K562 (cell line): ENCODE measurements around the gene CHN1. TPM values are rescaled to one million over a fixed set of nuclear protein-coding genes. Genes with fewer than 3 reads are reported as not detected.

ENCODE experiments used
- CBFA2T3 ChIP-seq: fragments of 450-650 bp; IDR thresholded peaks from 2 replicates; pipeline ENCODE4 v1.6.1; 2017
- CEBPB ChIP-seq: fragments of 450-650 bp; IDR thresholded peaks from 2 replicates; pipeline ENCODE4 v1.6.1; 2016; ENCODE audit warnings: missing genetic modification characterization, missing compliant biosample characterization
- DDX20 ChIP-seq: fragments of 450-650 bp; IDR thresholded peaks from 2 replicates; pipeline ENCODE4 v1.6.1; 2016; ENCODE audit warnings: missing genetic modification characterization, low read depth, mild to moderate bottlenecking, missing compliant biosample characterization, moderate library complexity
- FUS ChIP-seq: fragments of 200-400 bp; formaldehyde crosslinking; optimal IDR thresholded peaks from 2 replicates; pipeline ENCODE3; 2017; ENCODE audit warnings: low read depth, low read length
- GABPB1 ChIP-seq: sonication (generic); formaldehyde crosslinking; IDR thresholded peaks from 2 replicates; pipeline ENCODE4 v1.8.0; 2022; ENCODE audit warnings: mild to moderate bottlenecking, missing genetic modification reagents
- HDAC8 ChIP-seq: fragments of 450-650 bp; IDR thresholded peaks from 2 replicates; pipeline ENCODE4 v1.6.1; 2016; ENCODE audit warnings: mild to moderate bottlenecking, missing genetic modification characterization, moderate library complexity, missing compliant biosample characterization
- HLTF ChIP-seq: fragments of 450-650 bp; IDR thresholded peaks from 2 replicates; pipeline ENCODE4 v1.6.1; 2016
- HMG20B ChIP-seq: fragments of 250-450 bp; sonication (Bioruptor Pico); IDR thresholded peaks from 2 replicates; pipeline ENCODE4 v1.5.0; 2021; ENCODE audit warnings: mild to moderate bottlenecking
- HNRNPK ChIP-seq: fragments of 200-400 bp; formaldehyde crosslinking; IDR thresholded peaks from one replicate; pipeline ENCODE4 v1.6.1; 2018; ENCODE audit warnings: mild to moderate bottlenecking, low read depth, low read length; ENCODE audit not compliant: poor library complexity, severe bottlenecking
- NR1H2 ChIP-seq: sonication (generic); formaldehyde crosslinking; IDR thresholded peaks from 2 replicates; pipeline ENCODE4 v1.4.0; 2020; ENCODE audit warnings: mild to moderate bottlenecking, missing genetic modification reagents
- POLR2A ChIP-seq: fragments of 450-650 bp; conservative IDR thresholded peaks from 2 replicates; pipeline ENCODE4 v1.6.1; 2016
- POLR2B ChIP-seq: fragments of 450-650 bp; IDR thresholded peaks from 2 replicates; pipeline ENCODE4 v1.6.1; 2018; ENCODE audit warnings: low read depth; ENCODE audit not compliant: partially characterized antibody
- RB1 ChIP-seq: fragments of 450-650 bp; IDR thresholded peaks from 2 replicates; pipeline ENCODE4 v1.6.1; 2017; ENCODE audit warnings: low read depth, mild to moderate bottlenecking
- SNIP1 ChIP-seq: fragments of 450-650 bp; IDR thresholded peaks from 2 replicates; pipeline ENCODE4 v1.7.1; 2017; ENCODE audit warnings: low read depth, mild to moderate bottlenecking
- SPI1 ChIP-seq: IDR thresholded peaks from 2 replicates; pipeline ENCODE4 v1.6.1; 2011; ENCODE audit warnings: low read depth, low read length, control low read depth, borderline replicate concordance
- YBX1 ChIP-seq: fragments of 450-650 bp; IDR thresholded peaks from 2 replicates; pipeline ENCODE4 v1.7.1; 2016; ENCODE audit warnings: mild to moderate bottlenecking
- YY1 ChIP-seq, 3 experiments: IDR thresholded peaks; 2 replicates each; pipeline ENCODE4 v1.6.1; 2011; ENCODE audit warnings: low read length in 2 of 3, mild to moderate bottlenecking in 2 of 3, moderate library complexity in 2 of 3, borderline replicate concordance in 1 of 3, control low read depth in 1 of 3, low read depth in 1 of 3; ENCODE audit not compliant: insufficient read depth in 3 of 3, insufficient replicate concordance in 2 of 3, control insufficient read depth in 1 of 3, insufficient read length in 1 of 3; ENCODE audit errors: extremely low read depth in 1 of 3
- ZEB2 ChIP-seq: fragments of 450-650 bp; IDR thresholded peaks from 2 replicates; pipeline ENCODE4 v1.6.1; 2016
- ZNF174 ChIP-seq: fragments of 250-450 bp; sonication (Bioruptor Pico); IDR thresholded peaks from 2 replicates; pipeline ENCODE4 v1.4.0; 2020; ENCODE audit warnings: mild to moderate bottlenecking
- ZNF197 ChIP-seq: fragments of 200-800 bp; sonication (Bioruptor generic); IDR thresholded peaks from 2 replicates; pipeline ENCODE4 v1.6.1; 2016; ENCODE audit warnings: low read depth, missing genetic modification characterization, missing compliant biosample characterization
- ZNF717 ChIP-seq: fragments of 250-450 bp; sonication (Bioruptor Pico); IDR thresholded peaks from 2 replicates; pipeline ENCODE4 v1.5.0; 2021
- polyA plus RNA-seq, 8 experiments: library from polyadenylated mRNA; depleted of rRNA in 4 of 8; stranded (reverse) in 5 of 8; unstranded in 3 of 8; fragments of >200 nt; fragmentation: Nextera tagmentation in 2 of 8; fragmentation: Illumina TruSeq in 1 of 8; extraction: Ambion mirVana in 2 of 8; extraction: Trizol in 1 of 8; gene quantifications; 2 replicates each; pipeline versions ENCODE4 v1.2.1 to v1.2.3, GENCODE V29; 2011 to 2014; ENCODE audit warnings: inconsistent platforms in 1 of 8, missing spikeins in 1 of 8
- total RNA-seq, 7 experiments: library from RNA; depleted of rRNA in 6 of 7; stranded (reverse); fragments of >200 nt in 6 of 7; fragmentation: Illumina TruSeq in 2 of 7; extraction: Trizol in 2 of 7; gene quantifications; 2 replicates each; pipeline versions ENCODE4 v1.2.1 to v1.2.3, GENCODE V29; 2011 to 2021; ENCODE audit warnings: low replicate concordance in 1 of 7
- TF ChIP-seq, protein P1 (sequence below): IDR thresholded peaks from 2 replicates; pipeline ENCODE4 v1.6.1; 2014; ENCODE audit warnings: antibody characterized with exemption
- TF ChIP-seq, protein P2 (sequence below): fragments of 450-650 bp; IDR thresholded peaks from 2 replicates; pipeline ENCODE4 v1.6.1; 2016; ENCODE audit warnings: mild to moderate bottlenecking
- TF ChIP-seq, protein P3 (sequence below): IDR thresholded peaks from 2 replicates; pipeline ENCODE4 v1.6.1; 2011; ENCODE audit not compliant: insufficient read length; ENCODE audit errors: extremely low read depth
- TF ChIP-seq, protein P4 (sequence below): fragments of 450-650 bp; IDR thresholded peaks from 2 replicates; pipeline ENCODE4 v1.6.1; 2014; ENCODE audit warnings: low read depth, mild to moderate bottlenecking, moderate library complexity, borderline replicate concordance

CHN1 gene
- total and polyA plus RNA-seq, 9 of the 15 experiments (the other 6 are each of a cell fraction or from before 2014, with no cell fraction given), result 0.17 to 2.0 (median 0.87) TPM

DNA sequence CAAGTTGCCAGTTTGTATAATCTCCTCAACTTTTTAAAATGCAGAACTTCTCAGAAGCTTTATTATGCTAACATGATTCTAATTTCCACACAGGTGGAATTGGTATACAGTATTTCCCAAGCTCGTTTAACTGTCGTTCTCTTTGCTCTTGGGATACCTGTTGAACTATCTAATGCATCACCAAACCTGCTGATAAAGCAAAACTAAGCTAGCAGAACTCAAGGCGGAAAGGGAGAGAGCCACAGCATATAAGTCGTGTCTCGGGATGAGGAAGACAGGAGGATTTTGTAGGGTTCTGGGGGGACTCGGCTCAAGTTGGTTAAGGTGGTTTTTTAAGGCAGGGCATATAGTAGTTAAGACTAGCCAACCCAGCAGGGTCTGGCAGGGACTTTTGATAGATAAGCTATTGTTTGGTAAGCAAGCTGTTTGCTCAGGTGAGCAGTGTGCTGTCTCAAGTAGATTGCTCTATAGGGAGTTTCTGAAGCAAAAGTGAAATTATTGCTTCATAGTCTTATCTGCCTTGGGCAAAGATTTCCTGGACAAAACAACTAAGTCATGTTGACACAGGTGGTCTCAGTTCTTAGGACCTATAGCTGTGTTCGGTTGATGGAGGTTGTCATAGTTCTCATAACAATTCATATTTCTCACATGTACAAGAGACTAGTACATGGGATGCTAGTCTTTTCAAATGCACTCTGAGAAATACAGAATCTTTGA is 212.7 kb downstream of the CHN1 start (continued):
- TF ChIP-seq, protein P1, sequence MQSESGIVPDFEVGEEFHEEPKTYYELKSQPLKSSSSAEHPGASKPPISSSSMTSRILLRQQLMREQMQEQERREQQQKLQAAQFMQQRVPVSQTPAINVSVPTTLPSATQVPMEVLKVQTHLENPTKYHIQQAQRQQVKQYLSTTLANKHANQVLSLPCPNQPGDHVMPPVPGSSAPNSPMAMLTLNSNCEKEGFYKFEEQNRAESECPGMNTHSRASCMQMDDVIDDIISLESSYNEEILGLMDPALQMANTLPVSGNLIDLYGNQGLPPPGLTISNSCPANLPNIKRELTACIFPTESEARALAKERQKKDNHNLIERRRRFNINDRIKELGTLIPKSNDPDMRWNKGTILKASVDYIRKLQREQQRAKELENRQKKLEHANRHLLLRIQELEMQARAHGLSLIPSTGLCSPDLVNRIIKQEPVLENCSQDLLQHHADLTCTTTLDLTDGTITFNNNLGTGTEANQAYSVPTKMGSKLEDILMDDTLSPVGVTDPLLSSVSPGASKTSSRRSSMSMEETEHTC, result no peak
- no peak for TF ChIP-seq POLR2B
- TF ChIP-seq RB1, result no peak
- TF ChIP-seq, protein P2, sequence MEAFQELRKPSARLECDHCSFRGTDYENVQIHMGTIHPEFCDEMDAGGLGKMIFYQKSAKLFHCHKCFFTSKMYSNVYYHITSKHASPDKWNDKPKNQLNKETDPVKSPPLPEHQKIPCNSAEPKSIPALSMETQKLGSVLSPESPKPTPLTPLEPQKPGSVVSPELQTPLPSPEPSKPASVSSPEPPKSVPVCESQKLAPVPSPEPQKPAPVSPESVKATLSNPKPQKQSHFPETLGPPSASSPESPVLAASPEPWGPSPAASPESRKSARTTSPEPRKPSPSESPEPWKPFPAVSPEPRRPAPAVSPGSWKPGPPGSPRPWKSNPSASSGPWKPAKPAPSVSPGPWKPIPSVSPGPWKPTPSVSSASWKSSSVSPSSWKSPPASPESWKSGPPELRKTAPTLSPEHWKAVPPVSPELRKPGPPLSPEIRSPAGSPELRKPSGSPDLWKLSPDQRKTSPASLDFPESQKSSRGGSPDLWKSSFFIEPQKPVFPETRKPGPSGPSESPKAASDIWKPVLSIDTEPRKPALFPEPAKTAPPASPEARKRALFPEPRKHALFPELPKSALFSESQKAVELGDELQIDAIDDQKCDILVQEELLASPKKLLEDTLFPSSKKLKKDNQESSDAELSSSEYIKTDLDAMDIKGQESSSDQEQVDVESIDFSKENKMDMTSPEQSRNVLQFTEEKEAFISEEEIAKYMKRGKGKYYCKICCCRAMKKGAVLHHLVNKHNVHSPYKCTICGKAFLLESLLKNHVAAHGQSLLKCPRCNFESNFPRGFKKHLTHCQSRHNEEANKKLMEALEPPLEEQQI, result no peak
- no peak for TF ChIP-seq GABPB1 (CRISPR knock-in tag)
- no peak for TF ChIP-seq ZEB2
- TF ChIP-seq, protein P3, sequence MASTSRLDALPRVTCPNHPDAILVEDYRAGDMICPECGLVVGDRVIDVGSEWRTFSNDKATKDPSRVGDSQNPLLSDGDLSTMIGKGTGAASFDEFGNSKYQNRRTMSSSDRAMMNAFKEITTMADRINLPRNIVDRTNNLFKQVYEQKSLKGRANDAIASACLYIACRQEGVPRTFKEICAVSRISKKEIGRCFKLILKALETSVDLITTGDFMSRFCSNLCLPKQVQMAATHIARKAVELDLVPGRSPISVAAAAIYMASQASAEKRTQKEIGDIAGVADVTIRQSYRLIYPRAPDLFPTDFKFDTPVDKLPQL, result no peak
- peak; percentile 29; the same call in 1 of the 2 replicates for TF ChIP-seq CBFA2T3
- TF ChIP-seq, protein P4, sequence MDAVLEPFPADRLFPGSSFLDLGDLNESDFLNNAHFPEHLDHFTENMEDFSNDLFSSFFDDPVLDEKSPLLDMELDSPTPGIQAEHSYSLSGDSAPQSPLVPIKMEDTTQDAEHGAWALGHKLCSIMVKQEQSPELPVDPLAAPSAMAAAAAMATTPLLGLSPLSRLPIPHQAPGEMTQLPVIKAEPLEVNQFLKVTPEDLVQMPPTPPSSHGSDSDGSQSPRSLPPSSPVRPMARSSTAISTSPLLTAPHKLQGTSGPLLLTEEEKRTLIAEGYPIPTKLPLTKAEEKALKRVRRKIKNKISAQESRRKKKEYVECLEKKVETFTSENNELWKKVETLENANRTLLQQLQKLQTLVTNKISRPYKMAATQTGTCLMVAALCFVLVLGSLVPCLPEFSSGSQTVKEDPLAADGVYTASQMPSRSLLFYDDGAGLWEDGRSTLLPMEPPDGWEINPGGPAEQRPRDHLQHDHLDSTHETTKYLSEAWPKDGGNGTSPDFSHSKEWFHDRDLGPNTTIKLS, result no peak
- peak; percentile 64 for TF ChIP-seq CEBPB (tag)
- TF ChIP-seq DDX20 (tag), result no peak
- no peak for TF ChIP-seq YBX1
- no peak for TF ChIP-seq FUS
- no peak for TF ChIP-seq ZNF174 (CRISPR knock-in tag)
- no peak for TF ChIP-seq SPI1
- TF ChIP-seq NR1H2 (CRISPR knock-in tag), result no peak
- no peak for TF ChIP-seq ZNF717 (CRISPR knock-in tag)
- no peak for TF ChIP-seq POLR2A
- no peak for TF ChIP-seq YY1 (IDR thresholded peaks at IDR 0.05; ENCODE audit: borderline replicate concordance in 1 of 3, control insufficient read depth in 1 of 3, extremely low read depth in 1 of 3, insufficient read depth in 3 of 3, insufficient read length in 1 of 3, insufficient replicate concordance in 2 of 3, low read depth in 1 of 3, low read length in 2 of 3)
- no peak for TF ChIP-seq HDAC8
- no peak for TF ChIP-seq ZNF197 (CRISPR knock-in tag)
- TF ChIP-seq HMG20B, result no peak
- TF ChIP-seq HNRNPK, result no peak
- TF ChIP-seq HLTF, result no peak
- no peak for TF ChIP-seq SNIP1
